Retinal pigment epithelial cell (primary cell): ENCODE results near the gene HNF1B.

Experiments
- DNase-seq: peaks from one replicate; pipeline ENCODE4 v3.0.0-alpha.2; 2010; ENCODE audit warnings: low read depth
- H3K4me3 ChIP-seq: 2 replicates; pipeline ENCODE4 v1.5.1; 2011; ENCODE audit warnings: mild to moderate bottlenecking, low read length, control low read depth, moderate library complexity
- CTCF ChIP-seq: conservative IDR thresholded peaks from 2 replicates; pipeline ENCODE4 v1.5.1; 2011; ENCODE audit warnings: low read depth, low read length, control low read depth, inconsistent platforms

HNF1B gene

GRCh38 chr17:37744961-37745800 lies at the start of gene HNF1B:
TSS of gene HNF1B (minus strand) at chr17:37745059. CDS start at chr17:37744884, 175 bp downstream.
- TF ChIP-seq CTCF = no peak
- no peak within 1 kb of the TSS for H3K4me3 ChIP-seq
- no peak for DNase-seq

- H3K4me3 ChIP-seq = no peak overlapping the region
- peak; percentile 64 for DNase-seq
- no peak for TF ChIP-seq CTCF
These were observed 47.9 kb upstream of the HNF1B start for GRCh38 chr17:37792787-37793186.

- peak; percentile 45 for TF ChIP-seq CTCF
- no peak for DNase-seq
- no peak overlapping the region for H3K4me3 ChIP-seq
These were observed 46.9 kb upstream of the HNF1B start for GRCh38 chr17:37791447-37792399.

- DNase-seq = peak; percentile 10
- no peak for TF ChIP-seq CTCF
These were observed 45.1 kb upstream of the HNF1B start for GRCh38 chr17:37789771-37790541.

GRCh38 chr17:37789021-37789565 lies 44.2 kb upstream of the HNF1B start:
- DNase-seq = no peak
- no peak for TF ChIP-seq CTCF

More at GRCh38 chr17:37789771-37790541, 45.1 kb upstream of the HNF1B start:
- H3K4me3 ChIP-seq = no peak overlapping the region

GRCh38 chr17:37788526-37788925 lies 43.7 kb upstream of the HNF1B start:
- no peak for TF ChIP-seq CTCF
- DNase-seq = no peak
- H3K4me3 ChIP-seq = no peak overlapping the region

More at GRCh38 chr17:37789021-37789565, 44.2 kb upstream of the HNF1B start:
- H3K4me3 ChIP-seq = no peak overlapping the region
